K562 (cell line): ENCODE measurements around the gene ENTREP3. TPM values are rescaled to one million over a fixed set of nuclear protein-coding genes. Genes with fewer than 3 reads are reported as not detected.

Experiments used
- ATAC-seq: fragments of 200-7000 bp; cut with Tn5 transposase; 3 replicates; pipeline ENCODE4 v1.9.1; 2020; ENCODE audit warnings: moderate library complexity
- BruUV-seq: library from RNA; stranded (reverse); fragments of 400-500 nt; replicated peaks from 2 replicates; lab custom pipeline; 2021; lab: Mats Ljungman, UMichigan
- CTCF ChIA-PET: fragments of 300-600 bp; formaldehyde crosslinking; extraction: SDS; loops from one replicate; lab custom pipeline; 2021; ENCODE audit warnings: low intra/inter-chr PET ratio; lab: Yijun Ruan, JAX
- POLR2A ChIA-PET: fragments of 300-600, 350-650 bp; sonication (Branson Sonifier 250); formaldehyde crosslinking; extraction: SDS; loops from one replicate; lab custom pipeline; 2021; ENCODE audit warnings: antibody characterized with exemption, inconsistent platforms; lab: Yijun Ruan, JAX
- DNase-seq, 4 experiments: peaks; one replicate each; pipeline versions ENCODE4 v3.0.0 to v3.0.0-alpha.2; 2011 to 2018; ENCODE audit warnings: low spot score in 3 of 4, mixed read lengths in 3 of 4; ENCODE audit errors: extremely low read depth in 1 of 4
- FAIRE-seq: peaks from 2 replicates; lab custom pipeline; 2011; peaks lifted over from hg19 to GRCh38; lab: Jason Lieb, UNC
- H2AFZ ChIP-seq: 2 replicates; pipeline ENCODE4 v1.6.0; 2011; ENCODE audit warnings: low read depth, low read length, control low read depth, inconsistent platforms
- H3K27ac ChIP-seq: fragments of 200-600 bp; 3 replicates; pipeline ENCODE4 v1.8.0; 2011; ENCODE audit warnings: low read depth, mild to moderate bottlenecking, control low read depth, inconsistent platforms, low read length, moderate library complexity, mixed read lengths; ENCODE audit errors: extremely low read depth
- H3K27me3 ChIP-seq, 2 experiments: fragments of 300-600 bp in 1 of 2; 2 replicates in 1 of 2; 3 replicates in 1 of 2; pipeline versions ENCODE4 v1.6.0 to v1.8.0; 2011; ENCODE audit warnings: inconsistent platforms in 2 of 2, low read length in 2 of 2, mild to moderate bottlenecking in 1 of 2, mixed read lengths in 1 of 2, moderate library complexity in 1 of 2; ENCODE audit not compliant: control insufficient read depth in 2 of 2, insufficient read depth in 2 of 2
- H3K36me3 ChIP-seq: fragments of 300-600 bp; 3 replicates; pipeline ENCODE4 v1.8.0; 2011; ENCODE audit warnings: mild to moderate bottlenecking, low read length, inconsistent platforms; ENCODE audit not compliant: control insufficient read depth, insufficient read depth
- H3K4me1 ChIP-seq, 2 experiments: fragments of 200-600 bp in 1 of 2; replicated peaks in 1 of 2; 2 replicates in 1 of 2; 3 replicates in 1 of 2; pipeline versions ENCODE4 v1.5.1 to v1.8.0; 2011; ENCODE audit warnings: inconsistent platforms in 2 of 2, low read length in 2 of 2, mild to moderate bottlenecking in 1 of 2, mixed read lengths in 1 of 2, moderate library complexity in 1 of 2; ENCODE audit not compliant: control insufficient read depth in 2 of 2, insufficient read depth in 2 of 2
- H3K4me2 ChIP-seq: 2 replicates; pipeline ENCODE4 v1.6.1; 2011; ENCODE audit warnings: low read length, control low read depth, inconsistent platforms, mixed read lengths; ENCODE audit not compliant: insufficient read depth
- H3K4me3 ChIP-seq: fragments of 200-600 bp; sonication (generic), shearing (Covaris generic); 2 replicates; pipeline ENCODE4 v1.5.1; 2016; ENCODE audit warnings: control low read depth, inconsistent platforms
- H3K79me2 ChIP-seq: fragments of 200-600 bp; 3 replicates; pipeline ENCODE4 v1.8.0; 2011; ENCODE audit warnings: low read length, inconsistent platforms; ENCODE audit not compliant: control insufficient read depth, insufficient read depth
- H3K9ac ChIP-seq, 2 experiments: 2 replicates each; pipeline versions ENCODE4 v1.6.0 to v1.6.1; 2011; ENCODE audit warnings: low read depth in 2 of 2, low read length in 2 of 2, control low read depth in 1 of 2, inconsistent platforms in 1 of 2, mild to moderate bottlenecking in 1 of 2, mixed read lengths in 1 of 2; ENCODE audit not compliant: insufficient read depth in 1 of 2
- H3K9me1 ChIP-seq: one replicate; pipeline ENCODE4 v1.6.0; 2011; ENCODE audit warnings: inconsistent platforms, mild to moderate bottlenecking, low read length, moderate library complexity; ENCODE audit not compliant: control insufficient read depth, insufficient read depth
- H3K9me3 ChIP-seq: replicated peaks from 2 replicates; pipeline ENCODE4 v1.5.1; 2011; ENCODE audit warnings: low read depth, low read length, inconsistent platforms; ENCODE audit not compliant: control insufficient read depth, insufficient read depth
- H4K20me1 ChIP-seq: replicated peaks from 2 replicates; pipeline ENCODE4 v1.6.1; 2011; ENCODE audit warnings: low read length, inconsistent platforms, mixed read lengths; ENCODE audit not compliant: control insufficient read depth, insufficient read depth
- CC2D1A ChIP-seq: fragments of 450-650 bp; IDR thresholded peaks from 2 replicates; pipeline ENCODE4 v1.6.1; 2017; ENCODE audit warnings: mild to moderate bottlenecking
- GATA2 ChIP-seq: sonication (generic); formaldehyde crosslinking; IDR thresholded peaks from 2 replicates; pipeline ENCODE4 v1.4.0; 2020; ENCODE audit warnings: mild to moderate bottlenecking, missing genetic modification reagents
- HSF4 ChIP-seq: fragments of 250-450 bp; sonication (Bioruptor Pico); IDR thresholded peaks from 2 replicates; pipeline ENCODE4 v2.1.2; 2022; ENCODE audit warnings: mild to moderate bottlenecking, moderate library complexity, borderline replicate concordance
- MEF2A ChIP-seq: IDR thresholded peaks from 2 replicates; pipeline ENCODE4 v1.6.1; 2011; ENCODE audit warnings: low read depth, mild to moderate bottlenecking, low read length, moderate library complexity; ENCODE audit not compliant: control insufficient read depth
- MYC ChIP-seq, 2 experiments: fragments of 250-450 bp in 1 of 2; sonication (Bioruptor Pico) in 1 of 2; IDR thresholded peaks; 2 replicates each; pipeline versions ENCODE4 v1.5.1 to v1.6.1; 2012 to 2021; ENCODE audit warnings: low read depth in 2 of 2, borderline replicate concordance in 1 of 2, improper control_type of control experiment in 1 of 2, low read length in 1 of 2, mild to moderate bottlenecking in 1 of 2, moderate library complexity in 1 of 2
- NR2F6 ChIP-seq: fragments of 450-650 bp; formaldehyde crosslinking; IDR thresholded peaks from 2 replicates; pipeline ENCODE4 v1.4.0; 2020; ENCODE audit warnings: mild to moderate bottlenecking
- ZNF217 ChIP-seq: sonication (generic); formaldehyde crosslinking; IDR thresholded peaks from 2 replicates; pipeline ENCODE4 v1.8.0; 2022; ENCODE audit warnings: mild to moderate bottlenecking, missing genetic modification reagents
- ZNF384 ChIP-seq: IDR thresholded peaks from 2 replicates; pipeline ENCODE4 v1.6.1; 2012; ENCODE audit warnings: low read depth, low read length, improper control_type of control experiment
- ZNF436 ChIP-seq: fragments of 250-450, 450-650 bp; sonication (Bioruptor Pico); formaldehyde crosslinking; IDR thresholded peaks from 2 replicates; pipeline ENCODE4 v1.7.0; 2020; ENCODE audit warnings: mild to moderate bottlenecking
- WGBS: fragments of 100-300 bp; shearing (Covaris generic); methylation state at CpG from one replicate; pipeline ENCODE4 v1.1.6; 2016; ENCODE audit warnings: low coverage, mixed read lengths; ENCODE audit not compliant: insufficient coverage; ENCODE audit errors: missing lambda C conversion rate; 5-methylcytosine and 5-hydroxymethylcytosine counted together
- in situ Hi-C: fragments of 300-500 bp; cut with MboI; formaldehyde crosslinking; loops from 4 replicates; pipeline ENCODE4 v1.15.0; 2018; ENCODE audit warnings: inconsistent platforms, mixed read lengths
- intact Hi-C: fragments of 100-400 bp; cut with micrococcal nuclease; formaldehyde crosslinking; loops from 2 replicates; pipeline ENCODE4 v1.14.2; 2022
- polyA plus RNA-seq, 8 experiments: library from polyadenylated mRNA; depleted of rRNA in 4 of 8; stranded (reverse) in 5 of 8; unstranded in 3 of 8; fragments of >200 nt; fragmentation: Nextera tagmentation in 2 of 8; fragmentation: Illumina TruSeq in 1 of 8; extraction: Ambion mirVana in 2 of 8; extraction: Trizol in 1 of 8; gene quantifications; 2 replicates each; pipeline versions ENCODE4 v1.2.1 to v1.2.3, GENCODE V29; 2011 to 2014; ENCODE audit warnings: inconsistent platforms in 1 of 8, missing spikeins in 1 of 8
- total RNA-seq, 7 experiments: library from RNA; depleted of rRNA in 6 of 7; stranded (reverse); fragments of >200 nt in 6 of 7; fragmentation: Illumina TruSeq in 2 of 7; extraction: Trizol in 2 of 7; gene quantifications; 2 replicates each; pipeline versions ENCODE4 v1.2.1 to v1.2.3, GENCODE V29; 2011 to 2021; ENCODE audit warnings: low replicate concordance in 1 of 7
- TF ChIP-seq, protein P1 (sequence below): fragments of 200-800 bp; sonication (Bioruptor generic); IDR thresholded peaks from 2 replicates; pipeline ENCODE4 v1.6.1; 2016; ENCODE audit warnings: missing genetic modification characterization, missing compliant biosample characterization
- TF ChIP-seq, protein P2 (sequence below): sonication (generic); formaldehyde crosslinking; IDR thresholded peaks from 2 replicates; pipeline ENCODE4 v1.8.0; 2023; ENCODE audit warnings: mild to moderate bottlenecking, missing genetic modification reagents

ENTREP3 gene
- total and polyA plus RNA-seq, 9 of the 15 experiments (the other 6 are each of a cell fraction or from before 2014, with no cell fraction given), result 1.9 to 41.8 (median 5.9) TPM

DNA sequence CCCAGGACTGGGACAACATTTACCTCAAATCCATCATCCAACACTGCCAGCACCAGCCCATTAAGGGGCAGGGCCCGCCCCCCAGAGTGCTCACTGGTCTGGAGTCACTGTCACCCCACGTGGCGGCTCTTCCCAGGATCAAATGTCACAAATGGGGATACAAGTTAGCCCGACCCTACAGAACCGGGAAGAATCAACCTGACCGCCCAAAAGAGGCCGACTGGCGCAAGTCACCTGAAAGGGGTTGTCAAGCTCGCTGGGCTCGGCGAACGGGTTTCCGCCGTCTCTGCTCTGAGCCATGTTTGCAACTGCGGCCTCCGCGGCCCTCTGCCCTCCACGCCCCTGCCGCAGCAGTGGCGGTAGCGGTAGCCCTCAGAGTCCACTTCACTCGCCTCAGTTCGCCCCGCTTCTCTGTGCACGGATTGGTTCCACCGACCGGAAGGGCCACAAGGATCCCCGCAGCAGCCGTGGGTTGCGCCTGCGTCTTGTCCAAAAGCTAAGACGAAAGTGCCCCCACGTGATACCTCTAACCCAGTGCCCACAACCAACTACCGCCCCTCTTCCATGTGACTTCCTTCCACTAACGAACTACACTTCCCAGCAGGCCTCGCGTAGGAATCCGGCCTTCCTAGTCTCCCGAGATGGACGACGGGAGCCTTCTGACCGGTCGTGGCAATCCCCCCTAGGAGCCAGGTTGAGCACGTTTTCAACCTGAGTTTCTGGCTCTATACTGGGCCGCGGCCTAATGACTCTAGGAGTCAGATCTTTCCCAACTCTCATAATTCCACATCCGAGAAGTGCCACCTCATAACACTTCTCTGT lies 6.8 kb upstream of the ENTREP3 start, which contains the start of gene SCAMP3:
SCAMP3 (minus strand) TSS at position 509 of the 822 bp plus-strand sequence; CDS start at position 300, 209 bp downstream.
- H3K79me2 ChIP-seq, result peaks cover 21% of the 10 kb centered on the region
- TF ChIP-seq HSF4 (CRISPR knock-in tag) (no peak), ZNF384 (no peak), NR2F6 (CRISPR knock-in tag) (peak; percentile 93), GATA2 (CRISPR knock-in tag) (no peak), ZNF217 (CRISPR knock-in tag) (no peak), CC2D1A (no peak), MEF2A (no peak), ZNF436 (CRISPR knock-in tag) (no peak), MYC (IDR thresholded peaks at IDR 0.05; ENCODE audit: low read depth, low read length) (peak; percentile 89), MYC (CRISPR knock-in tag; IDR thresholded peaks at IDR 0.05; ENCODE audit: borderline replicate concordance, low read depth) (peak; percentile 92)
- TF ChIP-seq, protein P1, sequence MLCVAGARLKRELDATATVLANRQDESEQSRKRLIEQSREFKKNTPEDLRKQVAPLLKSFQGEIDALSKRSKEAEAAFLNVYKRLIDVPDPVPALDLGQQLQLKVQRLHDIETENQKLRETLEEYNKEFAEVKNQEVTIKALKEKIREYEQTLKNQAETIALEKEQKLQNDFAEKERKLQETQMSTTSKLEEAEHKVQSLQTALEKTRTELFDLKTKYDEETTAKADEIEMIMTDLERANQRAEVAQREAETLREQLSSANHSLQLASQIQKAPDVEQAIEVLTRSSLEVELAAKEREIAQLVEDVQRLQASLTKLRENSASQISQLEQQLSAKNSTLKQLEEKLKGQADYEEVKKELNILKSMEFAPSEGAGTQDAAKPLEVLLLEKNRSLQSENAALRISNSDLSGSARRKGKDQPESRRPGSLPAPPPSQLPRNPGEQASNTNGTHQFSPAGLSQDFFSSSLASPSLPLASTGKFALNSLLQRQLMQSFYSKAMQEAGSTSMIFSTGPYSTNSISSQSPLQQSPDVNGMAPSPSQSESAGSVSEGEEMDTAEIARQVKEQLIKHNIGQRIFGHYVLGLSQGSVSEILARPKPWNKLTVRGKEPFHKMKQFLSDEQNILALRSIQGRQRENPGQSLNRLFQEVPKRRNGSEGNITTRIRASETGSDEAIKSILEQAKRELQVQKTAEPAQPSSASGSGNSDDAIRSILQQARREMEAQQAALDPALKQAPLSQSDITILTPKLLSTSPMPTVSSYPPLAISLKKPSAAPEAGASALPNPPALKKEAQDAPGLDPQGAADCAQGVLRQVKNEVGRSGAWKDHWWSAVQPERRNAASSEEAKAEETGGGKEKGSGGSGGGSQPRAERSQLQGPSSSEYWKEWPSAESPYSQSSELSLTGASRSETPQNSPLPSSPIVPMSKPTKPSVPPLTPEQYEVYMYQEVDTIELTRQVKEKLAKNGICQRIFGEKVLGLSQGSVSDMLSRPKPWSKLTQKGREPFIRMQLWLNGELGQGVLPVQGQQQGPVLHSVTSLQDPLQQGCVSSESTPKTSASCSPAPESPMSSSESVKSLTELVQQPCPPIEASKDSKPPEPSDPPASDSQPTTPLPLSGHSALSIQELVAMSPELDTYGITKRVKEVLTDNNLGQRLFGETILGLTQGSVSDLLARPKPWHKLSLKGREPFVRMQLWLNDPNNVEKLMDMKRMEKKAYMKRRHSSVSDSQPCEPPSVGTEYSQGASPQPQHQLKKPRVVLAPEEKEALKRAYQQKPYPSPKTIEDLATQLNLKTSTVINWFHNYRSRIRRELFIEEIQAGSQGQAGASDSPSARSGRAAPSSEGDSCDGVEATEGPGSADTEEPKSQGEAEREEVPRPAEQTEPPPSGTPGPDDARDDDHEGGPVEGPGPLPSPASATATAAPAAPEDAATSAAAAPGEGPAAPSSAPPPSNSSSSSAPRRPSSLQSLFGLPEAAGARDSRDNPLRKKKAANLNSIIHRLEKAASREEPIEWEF (CRISPR knock-in tag), result no peak
- TF ChIP-seq, protein P2, sequence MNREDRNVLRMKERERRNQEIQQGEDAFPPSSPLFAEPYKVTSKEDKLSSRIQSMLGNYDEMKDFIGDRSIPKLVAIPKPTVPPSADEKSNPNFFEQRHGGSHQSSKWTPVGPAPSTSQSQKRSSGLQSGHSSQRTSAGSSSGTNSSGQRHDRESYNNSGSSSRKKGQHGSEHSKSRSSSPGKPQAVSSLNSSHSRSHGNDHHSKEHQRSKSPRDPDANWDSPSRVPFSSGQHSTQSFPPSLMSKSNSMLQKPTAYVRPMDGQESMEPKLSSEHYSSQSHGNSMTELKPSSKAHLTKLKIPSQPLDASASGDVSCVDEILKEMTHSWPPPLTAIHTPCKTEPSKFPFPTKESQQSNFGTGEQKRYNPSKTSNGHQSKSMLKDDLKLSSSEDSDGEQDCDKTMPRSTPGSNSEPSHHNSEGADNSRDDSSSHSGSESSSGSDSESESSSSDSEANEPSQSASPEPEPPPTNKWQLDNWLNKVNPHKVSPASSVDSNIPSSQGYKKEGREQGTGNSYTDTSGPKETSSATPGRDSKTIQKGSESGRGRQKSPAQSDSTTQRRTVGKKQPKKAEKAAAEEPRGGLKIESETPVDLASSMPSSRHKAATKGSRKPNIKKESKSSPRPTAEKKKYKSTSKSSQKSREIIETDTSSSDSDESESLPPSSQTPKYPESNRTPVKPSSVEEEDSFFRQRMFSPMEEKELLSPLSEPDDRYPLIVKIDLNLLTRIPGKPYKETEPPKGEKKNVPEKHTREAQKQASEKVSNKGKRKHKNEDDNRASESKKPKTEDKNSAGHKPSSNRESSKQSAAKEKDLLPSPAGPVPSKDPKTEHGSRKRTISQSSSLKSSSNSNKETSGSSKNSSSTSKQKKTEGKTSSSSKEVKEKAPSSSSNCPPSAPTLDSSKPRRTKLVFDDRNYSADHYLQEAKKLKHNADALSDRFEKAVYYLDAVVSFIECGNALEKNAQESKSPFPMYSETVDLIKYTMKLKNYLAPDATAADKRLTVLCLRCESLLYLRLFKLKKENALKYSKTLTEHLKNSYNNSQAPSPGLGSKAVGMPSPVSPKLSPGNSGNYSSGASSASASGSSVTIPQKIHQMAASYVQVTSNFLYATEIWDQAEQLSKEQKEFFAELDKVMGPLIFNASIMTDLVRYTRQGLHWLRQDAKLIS (CRISPR knock-in tag), result no peak; the same call in 1 of the 2 replicates

More for the DNA sequence above, 6.8 kb upstream of the ENTREP3 start, which contains the start of gene SCAMP3:
- Histone ChIP-seq H2AFZ (peak within 1 kb of the TSS; percentile 75), H3K4me3 (peak within 1 kb of the TSS; percentile 65), H4K20me1 (no peaks in the 10 kb centered on the region), H3K27me3 (no peaks in the 10 kb centered on the region), H3K9me1 (peaks cover 3% of the 10 kb centered on the region), H3K4me2 (peak within 1 kb of the TSS; percentile 89), H3K9me3 (no peaks in the 10 kb centered on the region), H3K4me1 (peaks cover 7 to 23% of the 10 kb centered on the region in 2 experiments; a peak in 4 of 5 replicates), H3K36me3 (peaks cover 71% of the 10 kb centered on the region), H3K27ac (peak within 1 kb of the TSS; percentile 64), H3K9ac (peak within 1 kb of the TSS; percentile 83 to 97)
- CTCF ChIA-PET, result no interaction called here
- WGBS, result under 1% methylated on average over 42 of the region's 47 CpGs
- FAIRE-seq, result peak; percentile 98
- POLR2A ChIA-PET, result interaction anchor here (0.6 to 3.8 kb wide), 7 partner anchors 11 to 62 kb away, joined by 3 to 29 read pairs (median 3); partner anchors contain the start of gene CLK2
- peak; percentile 97 for ATAC-seq
- intact Hi-C loops, result loop anchor here (1.0 kb wide), 1 partner anchor 11 kb away; the partner anchor contains the start of gene CLK2
- peak; percentile 90 to 98 (median 94) for DNase-seq
- TSS peak; percentile 52 for BruUV-seq
- in situ Hi-C loops, result no loop called here
